SHP77 treated with DMSO at 0.1 percent for 48 hours (cell line): ENCODE results near the gene ZNF408.
A peak's percentile ranks its signal among the peaks of the same experiment; 100 is the strongest.
"Not testable (repeated sequence)": the region's sequence is repeated elsewhere in the genome, so short reads cannot be mapped to it uniquely, and the experiment has no call there.

Source experiments
- DNase-seq: peaks from one replicate; lab custom pipeline; 2025; lab: John Stamatoyannopoulos, UW

The ZNF408 gene

DNA sequence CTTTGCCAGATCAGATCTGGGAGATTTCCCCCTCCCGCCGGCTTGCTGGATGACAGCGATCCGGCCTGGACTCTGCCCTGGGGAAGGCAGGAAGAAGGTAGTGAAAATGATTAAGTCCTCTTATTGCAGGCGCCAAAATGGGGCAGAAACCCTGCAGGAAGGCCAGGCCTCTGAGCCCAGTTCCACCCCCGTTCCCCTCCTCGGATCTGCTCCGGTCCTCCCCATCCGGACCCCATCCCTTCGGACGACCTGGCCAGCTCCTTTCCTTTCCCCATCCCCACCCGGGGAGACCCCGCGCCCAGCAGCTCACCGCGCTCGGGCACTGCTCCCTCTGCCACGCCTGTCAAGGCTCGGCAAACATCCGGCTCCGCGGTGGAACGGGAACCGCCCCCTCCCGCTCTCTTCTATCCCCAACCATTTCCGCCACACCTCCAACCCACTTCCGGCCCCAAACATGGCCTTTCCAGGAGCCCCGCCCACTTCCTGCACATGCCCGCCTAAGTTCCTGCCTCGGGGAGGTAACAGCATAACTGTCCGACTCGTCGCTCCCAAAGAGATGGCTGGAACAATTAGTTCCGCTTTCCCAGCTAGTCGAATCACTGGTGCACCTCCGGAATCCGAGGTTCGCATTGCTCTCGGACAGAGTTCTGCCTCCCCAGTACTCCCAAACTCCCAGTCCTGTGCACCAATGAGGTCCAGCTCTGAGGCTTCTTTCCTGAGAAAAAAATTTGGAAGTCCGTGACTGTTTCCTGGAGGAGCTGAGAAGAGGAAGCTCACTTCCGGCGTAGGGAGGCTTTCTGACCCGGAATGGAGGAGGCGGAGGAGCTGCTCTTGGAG is at the start of gene ZNF408, which contains the start of gene ARHGAP1:
TSS of gene ZNF408 (plus strand) at position 791 of the 837 bp plus-strand sequence. CDS start at position 808, 17 bp downstream.
TSS of gene ARHGAP1 (minus strand) at position 379 of the 837 bp plus-strand sequence. CDS start 4,512 bp downstream, outside the sequence.
- peak; percentile 99 for DNase-seq

- no peak for DNase-seq
Observed at GRCh38 chr11:46655631-46656030, 45.2 kb upstream of the ZNF408 start.

GRCh38 chr11:46657186-46657585 is 43.6 kb upstream of the ZNF408 start:
- DNase-seq = no peak

DNA sequence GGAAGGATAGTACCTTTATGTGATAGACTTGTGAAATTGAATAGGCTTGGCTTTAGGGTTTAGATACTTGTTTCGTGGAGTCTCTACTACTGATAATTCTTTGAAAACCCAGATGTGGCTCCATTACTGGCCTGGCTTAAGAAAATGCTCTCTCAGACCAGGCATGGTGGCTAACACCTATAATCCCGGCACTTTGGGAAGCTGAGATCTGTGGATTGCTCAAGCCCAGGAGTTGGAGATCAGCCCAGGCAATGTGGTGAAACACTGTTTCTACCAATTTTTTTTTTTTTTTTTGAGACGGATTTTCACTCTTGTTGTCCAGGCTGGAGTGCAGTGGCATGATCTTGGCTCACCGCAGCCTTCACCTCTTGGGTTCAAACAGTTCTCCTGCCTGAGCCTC is 42.6 kb upstream of the ZNF408 start:
- no peak for DNase-seq

- no peak for DNase-seq
Observed at GRCh38 chr11:46659908-46660307, 40.9 kb upstream of the ZNF408 start.

- DNase-seq = no peak
Observed at GRCh38 chr11:46661836-46662235, 39.0 kb upstream of the ZNF408 start.

- DNase-seq = no peak
Observed at GRCh38 chr11:46662366-46662765, 38.5 kb upstream of the ZNF408 start.

DNA sequence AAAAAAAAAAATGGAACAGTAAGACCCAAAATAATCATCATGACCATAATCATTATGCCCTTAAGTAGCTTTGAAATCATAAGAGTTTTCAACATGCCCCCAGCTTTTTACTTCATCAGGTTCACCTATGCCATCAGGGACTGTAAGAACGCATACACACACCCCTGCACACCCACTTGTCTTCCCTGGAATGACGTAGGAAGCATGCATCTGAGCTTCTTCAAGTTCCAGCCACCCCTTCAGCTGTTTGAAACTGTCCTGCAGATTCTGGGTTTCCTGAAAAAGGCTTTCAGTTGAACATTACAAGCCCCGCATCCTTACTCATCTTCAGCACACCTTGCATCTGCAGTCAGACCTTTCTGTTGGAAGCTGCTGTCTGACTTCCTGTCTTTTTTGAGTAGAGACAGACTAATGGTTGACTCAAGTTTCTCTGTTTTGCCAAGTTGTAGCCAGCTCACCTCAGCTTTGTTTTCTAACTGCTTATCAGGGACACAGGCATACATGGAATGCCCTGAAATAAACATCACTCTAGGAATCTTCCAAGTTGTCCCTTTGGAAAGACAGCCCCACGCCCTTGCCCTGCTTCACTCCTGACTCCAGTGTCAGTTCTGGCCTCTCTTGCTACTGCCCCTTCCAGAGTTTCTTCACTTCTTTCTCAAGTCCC is 37.4 kb upstream of the ZNF408 start:
- DNase-seq = no peak

DNA sequence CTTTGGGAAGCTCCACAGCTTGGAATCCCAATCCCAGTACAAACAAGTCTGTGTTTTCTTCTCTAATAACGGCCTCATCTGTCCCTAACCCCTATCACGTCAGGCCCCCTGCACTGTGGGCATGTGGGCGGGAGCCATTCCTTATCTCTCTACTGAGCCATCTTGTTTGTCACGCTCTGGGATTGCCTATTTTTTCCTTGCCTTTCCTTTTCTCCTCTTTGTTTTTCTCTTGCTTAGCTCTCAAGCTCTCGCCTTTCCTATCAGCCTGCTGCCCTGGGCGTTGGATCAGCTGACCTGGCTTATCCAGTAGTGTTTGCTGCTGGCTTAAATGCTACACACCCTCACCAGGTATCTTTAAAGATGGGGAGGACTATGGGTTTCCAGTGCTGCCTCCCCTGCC is 36.2 kb upstream of the ZNF408 start:
- no peak for DNase-seq

- DNase-seq = no peak
Observed at GRCh38 chr11:46665356-46665755, 35.5 kb upstream of the ZNF408 start.

- DNase-seq = no peak
Observed at GRCh38 chr11:46666516-46666915, 34.3 kb upstream of the ZNF408 start.

- DNase-seq = no peak
Observed at GRCh38 chr11:46667043-46667481, 33.8 kb upstream of the ZNF408 start.

DNA sequence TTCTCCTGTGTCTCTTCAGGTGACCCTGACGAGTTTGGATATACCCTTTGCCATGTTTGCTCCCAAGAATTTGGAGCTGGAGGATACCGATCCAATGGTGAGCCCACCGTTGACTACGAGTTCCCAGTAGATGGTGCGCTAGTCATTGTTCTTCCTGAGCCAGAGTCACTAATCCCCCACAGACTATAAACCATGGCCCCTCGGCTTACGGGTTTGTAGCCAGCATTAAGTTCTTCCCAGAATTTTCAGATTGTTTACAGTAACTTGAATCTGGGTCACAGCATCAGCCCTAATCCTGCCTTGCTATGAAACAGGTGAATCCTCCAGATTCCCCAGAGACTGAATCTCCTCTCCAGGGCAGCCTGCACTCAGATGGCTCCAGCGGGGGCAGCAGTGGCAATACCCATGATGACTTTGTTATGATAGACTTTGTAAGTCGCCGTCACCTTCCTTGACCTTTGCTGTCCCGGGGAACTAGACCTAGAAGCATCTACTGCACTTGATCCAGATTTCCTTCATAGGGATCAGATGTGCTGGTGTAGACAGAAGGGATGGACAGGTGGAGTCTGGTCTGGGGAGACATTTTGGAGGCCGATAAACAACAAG is 32.2 kb upstream of the ZNF408 start:
- DNase-seq = no peak

- no peak for DNase-seq
Observed at GRCh38 chr11:46669711-46670139, 31.1 kb upstream of the ZNF408 start.

GRCh38 chr11:46670521-46670920 is 30.3 kb upstream of the ZNF408 start:
- not testable (repeated sequence) for DNase-seq

DNA sequence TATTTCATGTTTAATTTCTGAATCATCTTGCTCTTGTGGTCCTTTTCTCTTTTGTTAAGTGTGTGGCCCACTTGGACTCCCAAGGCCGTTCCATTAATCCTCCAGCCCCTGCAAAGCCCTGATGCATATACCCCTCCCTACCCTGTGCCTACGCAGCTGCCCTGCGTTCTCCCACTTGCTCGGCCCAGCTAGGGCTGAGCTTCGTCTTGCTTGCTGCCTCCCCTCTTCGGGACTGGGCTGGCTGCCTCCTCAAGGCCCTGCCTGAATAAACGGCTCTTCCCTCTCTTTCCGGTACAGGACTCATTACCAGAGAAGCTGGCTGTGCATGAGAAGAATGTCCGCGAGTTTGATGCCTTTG is 28.9 kb upstream of the ZNF408 start:
- DNase-seq = no peak

DNA sequence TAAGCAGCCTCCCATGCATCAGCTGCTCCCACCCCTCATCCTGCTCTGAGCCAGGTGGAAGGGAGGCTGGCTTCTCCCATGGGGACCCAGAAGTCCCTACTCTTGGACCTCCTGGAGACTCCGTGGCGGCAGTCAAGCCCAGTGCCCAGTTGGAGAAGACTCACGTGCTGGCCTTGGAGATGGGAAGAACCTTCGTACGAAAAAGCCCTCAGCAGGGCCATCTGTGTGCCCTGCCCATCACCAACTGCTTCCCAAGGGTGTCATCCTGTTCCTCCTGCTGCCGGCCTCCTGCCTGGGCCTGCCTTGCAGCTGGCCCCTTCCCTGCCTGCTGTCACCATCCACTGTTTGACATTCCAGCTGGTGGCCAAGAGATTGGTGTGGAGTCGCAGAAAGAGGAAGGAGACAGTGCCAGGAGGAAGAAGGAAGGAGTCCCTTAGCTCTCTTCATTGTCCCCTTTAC is 28.4 kb upstream of the ZNF408 start:
- DNase-seq = no peak

GRCh38 chr11:46673713-46674462 is 26.9 kb upstream of the ZNF408 start:
- no peak for DNase-seq

DNA sequence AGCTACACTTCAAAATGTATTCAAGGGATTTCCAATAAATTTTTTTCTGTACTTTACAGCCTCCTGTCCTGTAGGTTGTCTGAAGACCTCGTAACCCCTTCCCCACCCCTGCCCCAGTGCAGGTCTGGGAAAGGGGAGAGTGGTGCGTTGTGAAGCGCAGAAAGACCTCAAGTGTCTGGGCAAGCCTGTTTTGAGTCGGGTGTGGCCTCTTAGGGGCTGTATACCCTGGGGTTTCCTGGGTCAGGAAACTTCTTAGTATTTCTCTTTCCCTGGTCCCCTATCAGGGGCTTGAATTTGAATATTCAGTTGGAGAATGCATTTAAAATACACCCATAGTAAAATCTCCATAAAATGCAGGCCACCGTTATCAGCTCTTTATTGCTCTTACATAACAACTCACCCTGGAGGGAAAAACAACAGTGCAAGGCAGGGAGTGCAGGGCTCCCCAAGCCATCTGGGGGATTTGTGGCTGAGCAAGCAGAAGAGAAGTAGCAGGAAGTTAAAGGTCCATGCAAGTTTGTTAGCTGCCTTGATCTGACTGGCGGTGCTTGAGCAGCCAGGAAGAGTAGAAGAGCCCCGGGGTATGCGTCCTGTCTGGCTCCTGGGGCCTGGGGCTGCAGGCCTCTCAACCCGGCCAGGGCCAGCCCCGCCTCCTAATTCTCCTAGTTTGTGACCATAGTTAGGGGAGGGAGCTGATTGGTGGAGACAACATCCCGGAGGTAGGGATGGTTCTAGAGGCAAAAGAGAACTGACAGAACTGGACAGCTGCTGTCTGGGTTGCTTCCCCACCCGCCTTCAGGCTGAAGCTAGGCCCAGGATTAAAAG is 26.2 kb upstream of the ZNF408 start:
- DNase-seq = no peak

- DNase-seq = no peak
Observed at GRCh38 chr11:46675288-46675851, 25.5 kb upstream of the ZNF408 start.

- DNase-seq = no peak
Observed at GRCh38 chr11:46675949-46676348, 24.9 kb upstream of the ZNF408 start.
